NB4 (cell line): ENCODE measurements around the gene HSFX3.
"Not testable (repeated sequence)": the region's sequence is repeated elsewhere in the genome, so short reads cannot be mapped to it uniquely, and the experiment has no call there.

Experiments
- MYC ChIP-seq: IDR thresholded peaks from 2 replicates; pipeline ENCODE4 v1.6.1; 2011; ENCODE audit warnings: low read depth, low read length
- POLR2A ChIP-seq: IDR thresholded peaks from 2 replicates; pipeline ENCODE4 v1.6.1; 2011; ENCODE audit warnings: mild to moderate bottlenecking; ENCODE audit not compliant: insufficient read length; ENCODE audit errors: extremely low read depth
- TF ChIP-seq, protein P1 (sequence below): IDR thresholded peaks from one replicate; pipeline ENCODE4 v1.5.1; 2012; ENCODE audit warnings: low read depth, low read length
- TF ChIP-seq, protein P2 (sequence below): IDR thresholded peaks from 2 replicates; pipeline ENCODE4 v1.6.1; 2011; ENCODE audit warnings: low read depth, low read length

DNA sequence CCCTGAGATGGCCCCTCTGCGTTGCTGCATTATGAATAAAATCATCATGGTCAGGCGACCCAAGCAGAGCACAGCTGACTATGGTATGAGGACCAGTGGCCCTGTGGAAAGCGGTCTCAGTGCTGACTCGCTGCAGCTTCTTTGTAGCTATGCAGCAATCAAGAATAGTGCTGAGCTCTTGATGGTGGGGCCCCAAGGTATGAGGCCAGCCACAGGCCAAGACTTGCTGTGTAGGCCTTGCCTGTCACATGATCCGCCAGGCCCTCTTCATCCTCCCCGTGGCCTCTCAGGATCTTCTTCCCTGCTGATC, 2.2 kb upstream of the HSFX3 start:
- TF ChIP-seq POLR2A, MYC: not testable (repeated sequence)
- TF ChIP-seq, protein P1, sequence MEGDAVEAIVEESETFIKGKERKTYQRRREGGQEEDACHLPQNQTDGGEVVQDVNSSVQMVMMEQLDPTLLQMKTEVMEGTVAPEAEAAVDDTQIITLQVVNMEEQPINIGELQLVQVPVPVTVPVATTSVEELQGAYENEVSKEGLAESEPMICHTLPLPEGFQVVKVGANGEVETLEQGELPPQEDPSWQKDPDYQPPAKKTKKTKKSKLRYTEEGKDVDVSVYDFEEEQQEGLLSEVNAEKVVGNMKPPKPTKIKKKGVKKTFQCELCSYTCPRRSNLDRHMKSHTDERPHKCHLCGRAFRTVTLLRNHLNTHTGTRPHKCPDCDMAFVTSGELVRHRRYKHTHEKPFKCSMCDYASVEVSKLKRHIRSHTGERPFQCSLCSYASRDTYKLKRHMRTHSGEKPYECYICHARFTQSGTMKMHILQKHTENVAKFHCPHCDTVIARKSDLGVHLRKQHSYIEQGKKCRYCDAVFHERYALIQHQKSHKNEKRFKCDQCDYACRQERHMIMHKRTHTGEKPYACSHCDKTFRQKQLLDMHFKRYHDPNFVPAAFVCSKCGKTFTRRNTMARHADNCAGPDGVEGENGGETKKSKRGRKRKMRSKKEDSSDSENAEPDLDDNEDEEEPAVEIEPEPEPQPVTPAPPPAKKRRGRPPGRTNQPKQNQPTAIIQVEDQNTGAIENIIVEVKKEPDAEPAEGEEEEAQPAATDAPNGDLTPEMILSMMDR = not testable (repeated sequence)
- TF ChIP-seq, protein P2, sequence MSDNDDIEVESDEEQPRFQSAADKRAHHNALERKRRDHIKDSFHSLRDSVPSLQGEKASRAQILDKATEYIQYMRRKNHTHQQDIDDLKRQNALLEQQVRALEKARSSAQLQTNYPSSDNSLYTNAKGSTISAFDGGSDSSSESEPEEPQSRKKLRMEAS = not testable (repeated sequence)
